ENCODE results near the gene PTGS2. TPM values are rescaled to one million over a fixed set of nuclear protein-coding genes. Genes with fewer than 3 reads are reported as not detected.

PTGS2 gene
- polyA plus RNA-seq, 3 donors = 39.2 to 159 (median 113) TPM

DNA sequence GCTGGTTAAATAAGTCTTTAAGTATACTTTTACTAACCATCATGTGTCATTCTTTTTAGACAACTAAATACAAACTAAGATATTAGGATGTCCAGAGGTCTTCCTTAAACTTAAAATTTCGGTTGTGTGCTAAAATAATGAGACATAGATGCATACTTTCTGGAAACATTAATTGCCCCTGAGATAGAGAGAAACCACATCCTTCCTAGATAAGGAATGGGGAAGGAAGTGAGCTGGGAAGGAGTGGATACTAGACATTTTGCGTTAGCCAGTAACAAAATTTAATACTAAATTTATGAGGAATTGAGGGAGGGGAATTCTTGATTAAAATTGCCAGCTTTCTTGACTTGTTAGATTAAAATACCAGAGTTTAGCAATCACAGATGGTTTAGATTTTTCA, 37.1 kb upstream of the PTGS2 start:
- Histone ChIP-seq H3K4me2 (replicated peaks; ENCODE audit: extremely low read depth, low read length, poor library complexity, severe bottlenecking) (no peak overlapping the region), H3K79me2 (ENCODE audit: insufficient read depth, low read length) (no peaks in the 10 kb centered on the region), H3K4me3 (replicated peaks in 1 of 3; ENCODE audit: low read depth in 2 of 3, low read length in 3 of 3) (no peak overlapping the region), H3K27ac (ENCODE audit: low read depth in 1 of 2, low read length in 2 of 2) (no peak overlapping the region), H4K20me1 (ENCODE audit: insufficient read depth, low read length) (no peaks in the 10 kb centered on the region), H2AFZ (ENCODE audit: insufficient read depth, low read depth, low read length, poor library complexity, severe bottlenecking) (no peak overlapping the region), H3K9me3 (replicated peaks in 1 of 2; ENCODE audit: control insufficient read depth in 1 of 2, insufficient read depth in 1 of 2, low read length in 2 of 2) (no peaks in the 10 kb centered on the region), H3K27me3 (ENCODE audit: control insufficient read depth in 2 of 2, insufficient read depth in 2 of 2, low read length in 2 of 2) (no peaks in the 10 kb centered on the region), H3K9ac (ENCODE audit: insufficient read depth, low read length, poor library complexity, severe bottlenecking) (no peak overlapping the region), H3K36me3 (replicated peaks in 1 of 2; ENCODE audit: control insufficient read depth in 1 of 2, insufficient read depth in 2 of 2, low read length in 2 of 2) (no peaks in the 10 kb centered on the region), H3K4me1 (ENCODE audit: control insufficient read depth in 1 of 2, insufficient read depth in 2 of 2, low read length in 2 of 2) (no peaks in the 10 kb centered on the region)
- H3K9me3 Mint-ChIP-seq = peaks cover 0 to 2% (median 0%) of the 10 kb centered on the region in 7 donors
- no peaks in the 10 kb centered on the region for H3K36me3 Mint-ChIP-seq
- no peak overlapping the region for H3K4me3 Mint-ChIP-seq
- no peaks in the 10 kb centered on the region for H3K27me3 Mint-ChIP-seq (ENCODE audit: low read depth in 3 of 3)
- TF ChIP-seq, protein P1, sequence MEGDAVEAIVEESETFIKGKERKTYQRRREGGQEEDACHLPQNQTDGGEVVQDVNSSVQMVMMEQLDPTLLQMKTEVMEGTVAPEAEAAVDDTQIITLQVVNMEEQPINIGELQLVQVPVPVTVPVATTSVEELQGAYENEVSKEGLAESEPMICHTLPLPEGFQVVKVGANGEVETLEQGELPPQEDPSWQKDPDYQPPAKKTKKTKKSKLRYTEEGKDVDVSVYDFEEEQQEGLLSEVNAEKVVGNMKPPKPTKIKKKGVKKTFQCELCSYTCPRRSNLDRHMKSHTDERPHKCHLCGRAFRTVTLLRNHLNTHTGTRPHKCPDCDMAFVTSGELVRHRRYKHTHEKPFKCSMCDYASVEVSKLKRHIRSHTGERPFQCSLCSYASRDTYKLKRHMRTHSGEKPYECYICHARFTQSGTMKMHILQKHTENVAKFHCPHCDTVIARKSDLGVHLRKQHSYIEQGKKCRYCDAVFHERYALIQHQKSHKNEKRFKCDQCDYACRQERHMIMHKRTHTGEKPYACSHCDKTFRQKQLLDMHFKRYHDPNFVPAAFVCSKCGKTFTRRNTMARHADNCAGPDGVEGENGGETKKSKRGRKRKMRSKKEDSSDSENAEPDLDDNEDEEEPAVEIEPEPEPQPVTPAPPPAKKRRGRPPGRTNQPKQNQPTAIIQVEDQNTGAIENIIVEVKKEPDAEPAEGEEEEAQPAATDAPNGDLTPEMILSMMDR (IDR thresholded peaks at IDR 0.05) = no peak
- H3K27ac Mint-ChIP-seq = no peak overlapping the region
- WGBS (ENCODE audit: insufficient coverage) = no CpG with 5 or more reads among the region's 2 CpGs
- DNase-seq = no peak
- H3K4me1 Mint-ChIP-seq = peaks cover 8% of the 10 kb centered on the region
- intact Hi-C loops (cut with micrococcal nuclease) = no loop called here

DNA sequence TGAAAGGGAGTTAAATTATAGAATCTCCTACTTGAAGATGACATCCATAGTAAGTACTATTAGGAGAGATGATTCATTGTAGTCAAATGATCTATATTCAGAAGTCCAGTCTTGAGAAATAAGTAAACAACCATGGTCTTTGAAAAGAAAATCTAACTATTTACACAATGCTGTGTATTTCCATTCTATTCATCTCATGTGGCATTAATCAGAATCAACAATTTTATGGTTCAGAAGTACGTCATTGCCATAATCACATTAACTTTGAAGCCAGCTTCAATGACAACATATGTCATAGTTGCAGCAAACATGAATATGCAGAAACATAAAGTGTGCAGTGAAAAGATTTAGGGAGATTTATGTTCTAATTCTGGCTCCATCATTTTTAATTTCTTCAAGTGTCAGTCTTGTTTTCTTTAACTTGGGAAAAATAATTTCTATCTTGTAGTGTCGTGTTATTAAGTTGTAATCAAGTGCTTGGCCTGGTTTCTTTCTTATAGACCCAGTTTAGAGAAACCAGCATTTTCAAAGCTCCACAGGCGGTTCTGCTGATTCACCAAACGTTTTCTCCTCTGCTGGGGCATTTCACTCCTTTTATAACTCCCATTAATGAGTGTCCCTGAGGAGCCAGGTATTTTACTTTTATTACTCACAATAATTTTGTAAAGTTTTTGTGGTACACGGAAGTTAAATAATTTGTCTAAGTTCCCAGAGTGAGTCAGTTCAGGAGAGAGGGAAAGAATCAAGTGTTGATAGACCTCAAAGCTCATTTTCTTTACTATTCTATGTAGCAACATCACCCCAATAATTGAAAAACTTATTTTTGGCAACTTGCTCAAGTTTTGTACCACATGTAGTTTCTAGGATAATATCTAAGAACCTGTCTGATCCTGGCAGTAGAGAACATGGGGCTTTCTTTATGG, 35.9 kb upstream of the PTGS2 start:
- Histone ChIP-seq H3K79me2 (ENCODE audit: insufficient read depth, low read length) (no peaks in the 10 kb centered on the region), H2AFZ (ENCODE audit: insufficient read depth, low read depth, low read length, poor library complexity, severe bottlenecking) (no peak overlapping the region), H3K36me3 (replicated peaks in 1 of 2; ENCODE audit: control insufficient read depth in 1 of 2, insufficient read depth in 2 of 2, low read length in 2 of 2) (no peaks in the 10 kb centered on the region), H4K20me1 (ENCODE audit: insufficient read depth, low read length) (no peaks in the 10 kb centered on the region), H3K9me3 (replicated peaks in 1 of 2; ENCODE audit: control insufficient read depth in 1 of 2, insufficient read depth in 1 of 2, low read length in 2 of 2) (no peaks in the 10 kb centered on the region), H3K27ac (ENCODE audit: low read depth in 1 of 2, low read length in 2 of 2) (no peak overlapping the region), H3K4me3 (replicated peaks in 1 of 3; ENCODE audit: low read depth in 2 of 3, low read length in 3 of 3) (no peak overlapping the region), H3K9ac (ENCODE audit: insufficient read depth, low read length, poor library complexity, severe bottlenecking) (no peak overlapping the region), H3K27me3 (ENCODE audit: control insufficient read depth in 2 of 2, insufficient read depth in 2 of 2, low read length in 2 of 2) (no peaks in the 10 kb centered on the region), H3K4me2 (replicated peaks; ENCODE audit: extremely low read depth, low read length, poor library complexity, severe bottlenecking) (no peak overlapping the region), H3K4me1 (ENCODE audit: control insufficient read depth in 1 of 2, insufficient read depth in 2 of 2, low read length in 2 of 2) (no peaks in the 10 kb centered on the region)
- Mint-ChIP-seq H3K4me1 (peaks cover 8% of the 10 kb centered on the region), H3K9me3 (peaks cover 0 to 2% (median 0%) of the 10 kb centered on the region in 7 donors), H3K4me3 (no peak overlapping the region), H3K27ac (no peak overlapping the region), H3K36me3 (no peaks in the 10 kb centered on the region), H3K27me3 (ENCODE audit: low read depth in 3 of 3) (no peaks in the 10 kb centered on the region)
- no peak for DNase-seq
- no CpG with 5 or more reads among the region's 5 CpGs for WGBS (ENCODE audit: insufficient coverage)
- intact Hi-C loops (cut with micrococcal nuclease) = no loop called here
- TF ChIP-seq, protein P1 (IDR thresholded peaks at IDR 0.05) = no peak

All from CD14-positive monocyte (primary cell).